ENCODE measurements around the gene EGR4.
A peak's percentile ranks its signal among the peaks of the same experiment; 100 is the strongest.

The EGR4 gene

DNA sequence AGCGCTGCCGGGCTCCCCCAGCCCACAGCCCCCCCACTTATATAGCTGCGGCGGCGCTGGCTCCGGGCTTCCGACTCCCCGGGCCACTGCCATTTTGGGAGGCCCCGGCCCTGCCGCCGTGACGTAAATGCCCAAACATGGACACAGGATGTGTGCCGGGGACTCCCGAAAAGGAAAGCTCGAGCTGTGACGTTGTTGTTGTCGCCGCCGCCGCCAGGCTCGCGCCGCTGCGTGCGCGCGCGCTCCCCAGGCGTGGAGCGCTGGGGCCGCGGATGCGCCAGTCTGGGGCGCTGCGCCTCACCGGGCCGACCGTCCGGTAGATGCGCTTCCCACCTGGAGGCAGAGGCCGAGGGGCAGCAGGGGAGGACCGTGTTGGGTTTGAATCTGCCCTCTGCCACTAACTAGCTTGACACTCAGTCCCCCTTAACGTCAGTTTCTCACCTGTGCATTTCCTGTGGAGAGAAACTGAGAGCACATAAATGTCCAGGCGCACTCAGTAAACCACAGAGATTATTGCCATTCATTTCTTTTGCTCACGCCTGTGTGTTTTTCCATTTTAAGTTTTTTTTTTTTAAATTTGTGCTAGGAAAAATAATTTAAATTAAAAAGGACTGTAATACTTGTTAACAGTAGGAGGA, at the start of gene EGR4:
Gene EGR4, minus strand, starts transcription at position 15 of the 638 bp plus-strand sequence. CDS start 231 bp downstream, outside the sequence.
- H3K4me3 ChIP-seq (ENCODE audit: low read length): peak within 1 kb of the TSS; percentile 39
- DNase-seq (ENCODE audit: low read depth): no peak
- no peak for TF ChIP-seq CTCF (conservative IDR thresholded peaks at IDR 0.05; ENCODE audit: low read depth, low read length)

DNA sequence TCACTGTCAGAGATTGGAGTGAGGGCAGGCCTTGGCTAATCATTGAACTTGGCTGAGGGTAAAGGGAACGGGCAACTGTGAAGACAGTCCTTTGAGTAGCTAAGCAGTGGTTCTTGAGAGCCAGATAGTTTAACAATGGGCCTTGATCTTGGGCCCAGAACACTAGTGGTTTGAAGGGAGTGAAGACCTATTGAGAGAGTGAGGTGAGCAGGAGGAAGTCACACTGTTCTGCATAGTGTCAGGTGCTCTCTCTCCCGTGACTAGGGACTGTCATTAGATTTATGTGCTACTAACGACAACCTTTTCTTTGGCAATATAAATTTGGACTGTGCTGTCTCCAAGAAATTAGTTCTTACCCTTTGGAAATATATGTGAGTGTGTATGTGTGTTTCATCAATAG, 47.7 kb upstream of the EGR4 start:
- no peak overlapping the region for H3K4me3 ChIP-seq (ENCODE audit: low read length)
- no peak for DNase-seq (ENCODE audit: low read depth)
- TF ChIP-seq CTCF (conservative IDR thresholded peaks at IDR 0.05; ENCODE audit: low read depth, low read length): no peak

DNA sequence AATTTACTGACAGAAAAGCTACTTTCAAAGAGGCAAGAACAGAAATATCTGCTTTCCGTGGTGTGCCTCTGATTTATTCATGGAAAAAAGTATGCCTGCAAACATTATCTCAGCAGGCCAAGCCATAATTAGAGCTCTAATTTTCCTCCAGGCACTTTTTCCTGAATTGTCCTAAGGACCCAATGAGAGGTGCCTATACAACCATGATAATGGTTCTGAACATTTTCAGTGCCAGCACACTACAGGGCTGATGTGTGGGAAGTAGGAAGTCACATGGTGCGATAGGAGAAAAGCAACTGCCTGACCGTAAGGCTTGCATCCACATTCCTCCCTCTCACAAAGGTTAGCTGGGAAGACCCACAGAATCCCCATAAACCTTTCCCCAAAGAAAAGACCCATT, 45.9 kb upstream of the EGR4 start:
- no peak overlapping the region for H3K4me3 ChIP-seq (ENCODE audit: low read length)
- DNase-seq (ENCODE audit: low read depth): no peak
- no peak for TF ChIP-seq CTCF (conservative IDR thresholded peaks at IDR 0.05; ENCODE audit: low read depth, low read length)

- TF ChIP-seq CTCF (conservative IDR thresholded peaks at IDR 0.05; ENCODE audit: low read depth, low read length): no peak
- no peak for DNase-seq (ENCODE audit: low read depth)
- no peak overlapping the region for H3K4me3 ChIP-seq (ENCODE audit: low read length)
These were observed 44.5 kb upstream of the EGR4 start for GRCh38 chr2:73337828-73338227.

DNA sequence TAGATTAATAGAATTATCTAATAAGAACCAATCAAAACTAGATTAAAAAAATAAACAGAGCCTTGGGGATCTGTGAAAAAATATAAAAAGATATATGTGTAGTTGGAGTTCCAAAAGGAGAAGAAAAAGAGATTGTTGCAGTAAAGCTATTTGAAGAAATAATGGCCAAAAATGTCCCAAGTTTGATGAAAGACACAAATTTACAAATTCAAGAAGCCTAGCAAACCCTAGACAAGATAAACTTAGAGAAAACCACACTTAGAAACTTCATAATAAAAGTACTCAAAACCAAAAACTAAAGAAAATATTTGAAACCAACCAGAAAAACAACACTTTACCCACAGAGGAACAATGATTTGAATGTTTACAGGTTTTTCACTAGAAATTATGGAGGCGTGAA, 41.3 kb upstream of the EGR4 start:
- no peak for TF ChIP-seq CTCF (conservative IDR thresholded peaks at IDR 0.05; ENCODE audit: low read depth, low read length)
- no peak for DNase-seq (ENCODE audit: low read depth)
- H3K4me3 ChIP-seq (ENCODE audit: low read length): no peak overlapping the region

- DNase-seq (ENCODE audit: low read depth): no peak
- H3K4me3 ChIP-seq (ENCODE audit: low read length): no peak overlapping the region
- no peak for TF ChIP-seq CTCF (conservative IDR thresholded peaks at IDR 0.05; ENCODE audit: low read depth, low read length)
These were observed 40.7 kb upstream of the EGR4 start for GRCh38 chr2:73334045-73334444.

DNA sequence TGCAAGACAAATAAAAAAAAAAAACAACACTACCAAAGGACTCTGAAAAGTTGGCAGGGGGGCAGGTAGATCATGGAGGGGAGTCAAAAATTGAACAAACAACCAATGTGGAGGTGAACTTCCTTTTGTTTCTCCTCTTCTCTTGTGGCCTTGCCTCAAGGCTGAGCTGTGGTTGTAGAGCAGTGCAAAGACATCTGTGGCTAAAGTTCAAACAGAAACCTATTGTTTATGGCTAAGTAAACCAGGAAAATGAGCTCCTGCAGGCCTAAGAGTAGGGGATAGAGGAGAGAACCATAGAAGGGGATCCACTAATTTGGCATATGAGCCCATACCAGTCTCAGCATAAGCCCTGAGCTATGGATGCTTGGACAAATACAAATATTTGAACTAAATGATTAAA, 40.2 kb upstream of the EGR4 start:
- H3K4me3 ChIP-seq (ENCODE audit: low read length): no peak overlapping the region
- DNase-seq (ENCODE audit: low read depth): no peak
- no peak for TF ChIP-seq CTCF (conservative IDR thresholded peaks at IDR 0.05; ENCODE audit: low read depth, low read length)
